Neuronal stem cell (in vitro differentiated cells): Measurements from ENCODE around the gene MARK4.

Experiments
- DNase-seq: peaks from one replicate; pipeline ENCODE4 v3.0.0-alpha.2; 2013; ENCODE audit warnings: low spot score
- H2AFZ ChIP-seq: one replicate; pipeline ENCODE4 v1.6.1; 2013; ENCODE audit warnings: mild to moderate bottlenecking, low read length, inconsistent platforms
- H2AK5ac ChIP-seq: 2 replicates; pipeline ENCODE4 v1.6.1; 2013; ENCODE audit warnings: low read depth, mild to moderate bottlenecking, inconsistent platforms, low read length, moderate library complexity, mixed read lengths
- H2BK120ac ChIP-seq: 2 replicates; pipeline ENCODE4 v1.6.1; 2013; ENCODE audit warnings: low read depth, mild to moderate bottlenecking, inconsistent platforms, low read length, moderate library complexity, mixed read lengths
- H2BK12ac ChIP-seq: one replicate; pipeline ENCODE4 v1.6.1; 2013; ENCODE audit warnings: low read length, inconsistent platforms
- H2BK15ac ChIP-seq: 2 replicates; pipeline ENCODE4 v1.6.1; 2013; ENCODE audit warnings: mild to moderate bottlenecking, low read length, inconsistent platforms, mixed read lengths
- H2BK5ac ChIP-seq: one replicate; pipeline ENCODE4 v1.6.1; 2013; ENCODE audit warnings: inconsistent platforms, mild to moderate bottlenecking, low read length, moderate library complexity
- H3K14ac ChIP-seq: one replicate; pipeline ENCODE4 v1.6.1; 2013; ENCODE audit warnings: low read length, inconsistent platforms
- H3K18ac ChIP-seq: 2 replicates; pipeline ENCODE4 v1.6.1; 2013; ENCODE audit warnings: low read length, inconsistent platforms
- H3K23ac ChIP-seq: 2 replicates; pipeline ENCODE4 v1.6.1; 2013; ENCODE audit warnings: low read depth, mild to moderate bottlenecking, mixed read lengths, low read length, inconsistent platforms; ENCODE audit not compliant: poor library complexity
- H3K27ac ChIP-seq: replicated peaks from 3 replicates; pipeline ENCODE4 v1.5.1; 2013; ENCODE audit warnings: low read length, inconsistent platforms
- H3K27me3 ChIP-seq, 3 experiments: 2 replicates each; pipeline ENCODE4 v1.6.1; 2013; ENCODE audit warnings: low read length in 3 of 3, mild to moderate bottlenecking in 2 of 3, inconsistent platforms in 1 of 3, low read depth in 1 of 3, mixed read lengths in 1 of 3, moderate library complexity in 1 of 3; ENCODE audit not compliant: control insufficient read depth in 3 of 3, insufficient read depth in 3 of 3
- H3K36me3 ChIP-seq, 2 donors: replicated peaks in 1 of 2; 2 replicates each; pipeline ENCODE4 v1.6.1; 2013; ENCODE audit warnings: low read length in 2 of 2; ENCODE audit not compliant: control insufficient read depth in 2 of 2, insufficient read depth in 2 of 2
- H3K4ac ChIP-seq: 2 replicates; pipeline ENCODE4 v1.6.1; 2013; ENCODE audit warnings: inconsistent platforms, mild to moderate bottlenecking, low read length, moderate library complexity
- H3K4me1 ChIP-seq, 2 donors: 1 replicate in 1 of 2; 2 replicates in 1 of 2; pipeline ENCODE4 v1.6.1; 2013; ENCODE audit warnings: low read length in 2 of 2, low read depth in 1 of 2; ENCODE audit not compliant: control insufficient read depth in 2 of 2, insufficient read depth in 1 of 2
- H3K4me2 ChIP-seq: one replicate; pipeline ENCODE4 v1.6.1; 2013; ENCODE audit warnings: mild to moderate bottlenecking, low read length, inconsistent platforms; ENCODE audit not compliant: insufficient read depth, poor library complexity, severe bottlenecking
- H3K4me3 ChIP-seq, 2 donors: 2 replicates each; pipeline ENCODE4 v1.5.1; 2013; ENCODE audit warnings: low read length in 2 of 2, mild to moderate bottlenecking in 2 of 2, inconsistent platforms in 1 of 2, moderate library complexity in 1 of 2
- H3K79me1 ChIP-seq: one replicate; pipeline ENCODE4 v1.6.1; 2013; ENCODE audit warnings: low read depth, mild to moderate bottlenecking, inconsistent platforms, low read length, moderate library complexity
- H3K9ac ChIP-seq: one replicate; pipeline ENCODE4 v1.6.1; 2013; ENCODE audit warnings: mild to moderate bottlenecking, low read depth, low read length, inconsistent platforms; ENCODE audit not compliant: poor library complexity
- H3K9me3 ChIP-seq, 2 donors: replicated peaks in 1 of 2; 2 replicates each; pipeline versions ENCODE3 to v1.6.1; 2013; ENCODE audit warnings: low read length in 2 of 2, mild to moderate bottlenecking in 2 of 2, inconsistent platforms in 1 of 2, low read depth in 1 of 2, mixed read lengths in 1 of 2, moderate library complexity in 1 of 2; ENCODE audit not compliant: control insufficient read depth in 2 of 2, insufficient read depth in 1 of 2
- H4K8ac ChIP-seq: one replicate; pipeline ENCODE4 v1.6.1; 2013; ENCODE audit warnings: low read depth, mild to moderate bottlenecking, inconsistent platforms, low read length, moderate library complexity
- H4K91ac ChIP-seq: one replicate; pipeline ENCODE4 v1.6.1; 2013; ENCODE audit warnings: low read length, low read depth, mild to moderate bottlenecking, inconsistent platforms; ENCODE audit not compliant: poor library complexity
- WGBS, 2 donors: extraction: QIAGEN DNeasy Blood & Tissue Kit; methylation state at CpG; one replicate each; pipeline ENCODE4 v1.1.7; 2013; ENCODE audit warnings: missing lambda C conversion rate in 2 of 2, mixed read lengths in 1 of 2; ENCODE audit not compliant: insufficient read length in 2 of 2, insufficient replicate concordance in 1 of 2; ENCODE audit errors: extremely low coverage in 2 of 2; 5-methylcytosine and 5-hydroxymethylcytosine counted together

Gene MARK4

DNA sequence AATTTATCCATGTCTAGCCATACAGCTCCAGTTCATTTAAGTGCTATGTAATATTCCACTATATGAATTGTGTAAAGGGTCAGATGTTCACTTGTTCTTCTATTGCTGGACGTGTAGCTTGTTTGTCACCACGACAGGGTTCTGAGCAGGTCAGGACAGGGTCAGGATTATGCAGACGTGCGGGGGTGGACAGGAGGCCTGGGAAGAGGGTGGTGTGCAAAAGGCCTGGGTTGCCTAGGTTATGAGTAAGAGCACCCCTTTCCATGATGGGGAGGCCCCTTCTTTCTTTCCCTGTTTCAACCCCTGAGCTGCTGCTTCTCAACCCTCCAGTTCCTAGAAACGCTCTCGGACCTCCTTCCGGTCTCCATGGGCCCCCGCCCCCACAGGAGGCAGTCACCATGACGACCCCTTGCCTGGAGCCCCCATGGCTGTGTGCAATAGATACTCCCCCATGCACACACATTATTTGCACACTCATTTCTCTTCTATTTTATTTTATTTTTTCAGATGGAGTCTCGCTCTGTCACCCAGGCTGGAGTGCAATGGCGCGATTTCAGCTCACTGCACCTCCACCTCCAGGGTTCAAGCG is 7.8 kb upstream of the MARK4 start:
- no peak for DNase-seq
- Histone ChIP-seq H3K4ac (no peak overlapping the region), H2AK5ac (no peak overlapping the region), H3K27ac (no peak overlapping the region), H3K9me3 (peaks cover 0 to under 1% of the 10 kb centered on the region in 2 donors), H2BK120ac (no peak overlapping the region), H4K8ac (no peak overlapping the region), H3K18ac (no peak overlapping the region), H3K14ac (no peak overlapping the region), H3K4me2 (no peak overlapping the region), H3K23ac (no peak overlapping the region), H3K9ac (no peak overlapping the region), H2BK5ac (no peak overlapping the region), H3K27me3 (peaks cover 0 to under 1% (median 0%) of the 10 kb centered on the region in 3 experiments), H3K4me3 (no peak overlapping the region), H3K36me3 (no peaks in the 10 kb centered on the region), H2BK12ac (no peak overlapping the region), H2BK15ac (no peak overlapping the region), H4K91ac (no peak overlapping the region), H2AFZ (no peak overlapping the region), H3K4me1 (peaks cover 0 to 19% of the 10 kb centered on the region in 2 donors), H3K79me1 (no peaks in the 10 kb centered on the region)
- WGBS, 2 donors = no CpG with 5 or more reads among the region's 13 CpGs

DNA sequence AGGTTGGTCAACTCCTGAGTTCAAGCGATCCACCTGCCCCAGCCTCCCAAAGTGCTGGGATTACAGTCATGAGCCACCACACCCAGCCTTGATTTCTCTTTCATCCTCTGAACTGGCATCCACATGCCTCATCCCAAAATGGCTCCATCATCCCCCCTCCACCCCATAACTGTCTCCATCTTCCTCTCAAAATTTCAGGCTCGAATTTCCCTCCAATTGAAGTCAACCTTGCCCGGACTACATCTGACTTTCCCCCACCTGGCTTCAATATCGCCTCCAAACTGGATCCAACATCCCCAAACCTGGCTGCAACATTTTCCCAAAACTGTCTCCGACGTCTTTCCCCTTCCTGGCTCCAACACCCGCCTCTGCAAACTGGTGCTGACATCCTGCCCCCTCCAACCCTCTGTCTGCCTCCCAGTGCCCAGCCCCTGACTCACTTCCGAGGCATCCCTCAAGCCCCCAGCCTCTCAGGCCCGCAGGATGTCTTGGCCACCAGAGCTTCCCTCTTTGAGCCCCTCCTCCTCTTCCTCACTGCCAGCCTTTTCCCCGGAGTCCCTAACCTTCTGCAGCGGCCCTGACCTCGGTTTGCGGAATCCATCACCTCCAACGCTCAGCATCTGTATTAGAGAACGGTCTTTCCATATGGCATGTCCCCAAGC is 6.8 kb upstream of the MARK4 start:
- Histone ChIP-seq H2AK5ac (no peak overlapping the region), H3K4me1 (peaks cover 0 to 19% of the 10 kb centered on the region in 2 donors), H2BK15ac (no peak overlapping the region), H4K8ac (no peak overlapping the region), H3K4ac (no peak overlapping the region), H3K23ac (no peak overlapping the region), H3K4me2 (no peak overlapping the region), H3K14ac (no peak overlapping the region), H3K18ac (no peak overlapping the region), H2BK120ac (no peak overlapping the region), H3K9ac (no peak overlapping the region), H4K91ac (no peak overlapping the region), H3K9me3 (no peaks in the 10 kb centered on the region), H3K27ac (no peak overlapping the region), H3K36me3 (no peaks in the 10 kb centered on the region), H2BK5ac (no peak overlapping the region), H3K4me3 (no peak overlapping the region), H3K27me3 (peaks cover 0 to 2% (median 0%) of the 10 kb centered on the region in 3 experiments), H2AFZ (peak overlapping the region; percentile 32), H2BK12ac (no peak overlapping the region), H3K79me1 (no peaks in the 10 kb centered on the region)
- WGBS, 2 donors = no CpG with 5 or more reads among the region's 15 CpGs
- no peak for DNase-seq

DNA sequence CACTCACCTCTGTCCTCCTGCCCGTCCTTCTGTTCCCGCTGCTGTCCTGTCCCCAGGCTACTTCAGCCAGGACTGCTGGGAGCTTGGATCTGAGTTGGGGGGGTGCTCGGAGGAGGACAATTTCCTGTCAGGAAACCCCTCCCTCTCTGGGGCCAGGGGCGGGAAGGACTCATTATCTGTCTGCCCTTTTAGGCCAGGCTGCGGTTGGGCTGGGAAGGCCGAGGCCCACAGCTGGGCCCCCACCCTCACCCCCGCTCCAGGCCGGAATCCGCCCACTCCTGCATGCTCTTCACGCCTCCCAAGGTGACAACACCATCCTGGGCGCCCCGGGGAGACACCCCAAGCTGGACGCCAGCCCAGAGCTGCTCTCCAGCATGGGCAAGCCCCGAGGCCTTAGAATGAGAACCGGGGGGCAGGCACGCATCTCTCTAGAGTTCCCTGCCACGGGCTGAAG is 5.7 kb upstream of the MARK4 start, which contains the start of gene EXOC3L2:
Gene EXOC3L2 (minus strand): TSS at position 74 of the 454 bp plus-strand sequence. CDS start 6,362 bp downstream, outside the sequence.
- H3K4me1 ChIP-seq = peaks cover 3 to 20% of the 10 kb centered on the region in 2 donors
- H3K27ac ChIP-seq = no peak within 1 kb of the TSS
- no peak within 1 kb of the TSS for H2BK120ac ChIP-seq
- WGBS, 2 donors = no CpG with 5 or more reads among the region's 17 CpGs
- peaks cover 0 to 8% (median 0%) of the 10 kb centered on the region in 3 experiments for H3K27me3 ChIP-seq
- H3K9ac ChIP-seq = no peak within 1 kb of the TSS
- H3K4me3 ChIP-seq = peak within 1 kb of the TSS in 1 of 2 donors; percentile 16
- no peak within 1 kb of the TSS for H2BK12ac ChIP-seq
- H3K79me1 ChIP-seq = no peaks in the 10 kb centered on the region
- H2BK5ac ChIP-seq = no peak within 1 kb of the TSS
- H4K8ac ChIP-seq = no peak within 1 kb of the TSS
- H3K4ac ChIP-seq = no peak within 1 kb of the TSS
- peak within 1 kb of the TSS; percentile 8 for H3K14ac ChIP-seq
- no peak within 1 kb of the TSS for H3K4me2 ChIP-seq
- H3K9me3 ChIP-seq = no peaks in the 10 kb centered on the region
- no peak within 1 kb of the TSS for H2BK15ac ChIP-seq
- no peak for DNase-seq
- H4K91ac ChIP-seq = no peak within 1 kb of the TSS
- peak within 1 kb of the TSS; percentile 88 for H2AFZ ChIP-seq
- H2AK5ac ChIP-seq = peak within 1 kb of the TSS; percentile 75
- H3K23ac ChIP-seq = no peak within 1 kb of the TSS
- no peaks in the 10 kb centered on the region for H3K36me3 ChIP-seq
- peak within 1 kb of the TSS; percentile 38 for H3K18ac ChIP-seq

DNA sequence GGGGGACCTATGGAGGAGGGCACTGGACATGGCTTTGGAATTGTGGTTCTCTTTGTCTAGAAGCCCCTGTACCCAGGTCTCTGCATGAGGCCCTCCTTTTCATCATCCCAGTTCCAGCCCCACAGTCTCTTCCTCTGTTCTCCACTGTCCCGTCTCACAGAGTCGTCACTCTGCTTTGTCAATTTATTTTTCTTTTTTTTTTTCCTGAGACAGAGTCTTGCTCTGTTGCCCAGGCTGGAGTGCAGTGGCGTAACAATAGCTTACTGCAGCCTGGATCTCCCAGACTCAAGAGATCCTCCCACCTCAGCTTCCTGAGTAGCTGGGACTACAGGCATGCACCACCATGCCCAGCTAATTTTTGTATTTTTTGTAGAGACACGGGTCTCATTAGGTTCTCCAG is 5.2 kb upstream of the MARK4 start:
- H2BK12ac ChIP-seq = no peak overlapping the region

More for the DNA sequence above, 5.2 kb upstream of the MARK4 start:
- no peak overlapping the region for H4K91ac ChIP-seq
- no peak overlapping the region for H4K8ac ChIP-seq
- no peak overlapping the region for H3K23ac ChIP-seq
- peak overlapping the region; percentile 75 for H2AK5ac ChIP-seq
- no peak overlapping the region for H2BK120ac ChIP-seq
- H3K18ac ChIP-seq = no peak overlapping the region
- H3K4me3 ChIP-seq = no peak overlapping the region
- H3K36me3 ChIP-seq = no peaks in the 10 kb centered on the region
- no peak overlapping the region for H3K14ac ChIP-seq
- no CpG with 5 or more reads among the region's 4 CpGs for WGBS, 2 donors
- no peak overlapping the region for H3K9ac ChIP-seq
- H3K27me3 ChIP-seq = peaks cover 0 to 8% (median 0%) of the 10 kb centered on the region in 3 experiments
- H3K79me1 ChIP-seq = no peaks in the 10 kb centered on the region
- no peak for DNase-seq
- no peak overlapping the region for H2BK15ac ChIP-seq
- no peaks in the 10 kb centered on the region for H3K9me3 ChIP-seq
- no peak overlapping the region for H3K27ac ChIP-seq
- H2BK5ac ChIP-seq = no peak overlapping the region
- H2AFZ ChIP-seq = peak overlapping the region; percentile 88
- no peak overlapping the region for H3K4me2 ChIP-seq
- no peak overlapping the region for H3K4ac ChIP-seq
- peaks cover 3 to 23% of the 10 kb centered on the region in 2 donors for H3K4me1 ChIP-seq
